Activated CD8-positive, alpha-beta memory T cell treated with anti-CD3 and anti-CD28 coated beads, Interleukin-2, amount 50 U/mL, for 1 hour (primary cell): ENCODE measurements around the gene MOCS1.
"Not testable (repeated sequence)": the region's sequence is repeated elsewhere in the genome, so short reads cannot be mapped to it uniquely, and the experiment has no call there.

Source experiments
- DNase-seq: peaks from one replicate; pipeline ENCODE4 v3.0.0-alpha.2; 2020; ENCODE audit errors: extremely low read depth

The MOCS1 gene

DNA sequence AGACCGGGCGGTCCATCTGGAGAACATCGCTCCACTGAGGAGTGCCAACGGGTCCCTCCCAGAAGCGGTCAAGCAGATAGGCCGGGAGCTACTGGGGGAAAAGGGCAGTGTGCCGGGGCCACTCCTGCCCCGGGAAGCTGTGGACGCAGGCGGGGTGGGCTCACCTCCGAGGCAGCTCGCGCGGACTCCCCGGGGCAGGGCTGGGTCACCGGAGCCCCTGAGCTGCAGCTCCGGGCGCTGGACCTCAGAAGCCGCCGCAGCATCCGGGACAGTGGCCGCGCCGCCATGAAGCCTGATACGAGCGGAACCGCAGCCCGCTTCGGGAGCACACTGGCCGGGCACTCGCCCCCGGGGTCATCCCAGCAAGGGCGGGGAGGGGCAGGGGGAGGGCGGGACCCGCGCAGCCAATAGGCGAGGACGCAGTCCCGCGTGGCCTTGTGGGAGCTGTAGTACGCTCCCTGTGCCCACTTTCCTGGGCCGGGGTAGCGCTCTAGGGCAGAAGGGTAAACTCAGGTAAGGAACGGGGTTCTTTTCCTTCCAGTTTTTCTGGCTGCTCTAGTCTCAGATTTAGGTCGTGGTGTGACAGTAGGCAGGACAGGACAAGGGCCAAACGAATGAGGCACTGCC, at the start of gene MOCS1:
Gene MOCS1 (minus strand): TSS at position 332 of the 627 bp plus-strand sequence. CDS start 45 bp downstream, at position 287.
- DNase-seq, result no peak

GRCh38 chr6:39984051-39984450, 49.8 kb upstream of the MOCS1 start:
- no peak for DNase-seq

- no peak for DNase-seq
Measured at GRCh38 chr6:39983193-39983592, 48.9 kb upstream of the MOCS1 start.

GRCh38 chr6:39982720-39983119, 48.5 kb upstream of the MOCS1 start:
- DNase-seq, result no peak

GRCh38 chr6:39980839-39981580, 46.7 kb upstream of the MOCS1 start:
- DNase-seq, result no peak

DNA sequence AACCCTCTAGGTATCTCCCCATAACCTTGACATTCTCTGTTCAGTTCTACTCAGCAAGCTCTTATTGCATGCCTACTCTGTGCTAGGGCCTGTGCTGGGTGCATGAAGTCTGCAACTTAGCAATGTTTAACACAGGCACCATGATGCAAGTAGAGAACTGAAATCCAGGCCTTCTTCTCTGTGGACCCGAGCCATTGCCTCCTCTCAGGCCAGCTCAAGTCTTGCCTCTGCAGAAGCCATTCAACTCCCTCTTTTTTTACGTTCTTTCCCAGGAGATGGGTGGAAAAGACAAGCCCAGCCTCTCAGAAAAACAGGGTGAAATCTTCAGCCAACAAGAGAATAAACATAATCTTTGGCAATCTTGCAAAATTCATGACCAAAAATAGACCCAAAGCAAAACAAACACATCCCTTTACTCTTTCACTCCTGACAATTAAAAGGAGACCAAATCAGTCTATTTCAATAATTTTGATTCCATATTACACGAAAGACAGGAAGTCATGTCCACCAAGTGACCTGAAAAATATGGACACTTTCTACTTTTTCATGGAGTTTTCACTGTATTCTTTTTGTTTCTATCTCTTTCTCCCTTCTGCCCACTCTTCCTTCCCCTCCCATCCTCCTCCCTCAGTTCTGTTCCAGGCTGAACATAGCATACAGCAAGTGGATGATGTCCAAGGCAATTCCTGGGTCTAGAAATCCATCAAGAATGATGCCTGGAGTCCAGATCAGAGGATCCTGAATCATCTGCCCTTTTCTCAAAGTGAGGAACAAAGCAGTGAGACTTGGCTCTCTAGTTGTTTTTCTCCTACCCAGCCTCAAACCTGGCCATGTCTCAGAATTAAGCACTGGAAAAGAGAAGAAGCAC, 45.4 kb upstream of the MOCS1 start:
- DNase-seq, result no peak

- no peak for DNase-seq
Measured at GRCh38 chr6:39978240-39978639, 44.0 kb upstream of the MOCS1 start.

GRCh38 chr6:39973661-39974060, 39.4 kb upstream of the MOCS1 start:
- DNase-seq, result no peak

GRCh38 chr6:39972717-39973116, 38.5 kb upstream of the MOCS1 start:
- not testable (repeated sequence) for DNase-seq

- DNase-seq, result not testable (repeated sequence)
Measured at GRCh38 chr6:39971131-39971530, 36.9 kb upstream of the MOCS1 start.

- DNase-seq, result no peak
Measured at GRCh38 chr6:39965751-39966150, 31.5 kb upstream of the MOCS1 start.

- no peak for DNase-seq
Measured at GRCh38 chr6:39964530-39964929, 30.3 kb upstream of the MOCS1 start.

GRCh38 chr6:39964094-39964493, 29.8 kb upstream of the MOCS1 start:
- DNase-seq, result no peak

DNA sequence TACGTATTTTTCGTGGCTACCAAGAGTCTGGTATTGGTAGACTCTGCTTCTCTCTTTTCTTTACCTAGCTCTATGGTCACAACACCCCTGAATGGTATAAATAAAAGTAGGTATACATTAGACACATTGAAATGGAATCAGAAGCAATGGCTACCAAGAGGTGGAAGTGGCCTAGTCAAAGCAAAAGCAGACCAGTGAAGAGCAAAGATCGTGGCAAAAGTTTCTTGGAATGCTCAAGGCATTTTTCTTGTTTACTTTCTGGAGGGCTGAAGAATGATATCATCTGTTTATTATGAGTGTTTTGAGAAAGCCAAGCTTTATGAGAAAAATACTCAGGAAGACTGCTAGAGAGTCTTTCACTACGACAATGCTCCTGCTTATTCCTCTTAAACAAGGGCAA, 28.6 kb upstream of the MOCS1 start:
- DNase-seq, result no peak

DNA sequence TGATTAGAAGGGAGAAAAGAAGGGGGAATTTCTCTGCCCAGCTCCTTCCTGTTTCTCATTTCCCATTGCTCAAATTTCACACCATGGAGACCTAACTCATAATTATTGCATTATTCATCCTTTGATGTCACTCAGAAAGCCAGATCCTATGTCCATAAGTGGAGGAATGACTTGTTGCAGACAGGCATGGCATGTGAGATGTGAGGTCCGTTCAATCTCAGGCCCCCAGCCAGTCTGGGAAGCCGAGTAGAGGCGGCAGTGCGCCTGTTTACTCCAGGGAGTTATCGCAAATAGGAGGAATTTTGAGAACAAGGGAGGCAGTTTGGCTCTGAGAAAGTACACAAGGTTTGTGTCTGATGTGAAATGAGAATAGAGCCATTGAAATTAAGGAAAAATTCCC, 26.9 kb upstream of the MOCS1 start:
- no peak for DNase-seq

GRCh38 chr6:39958947-39959346, 24.7 kb upstream of the MOCS1 start:
- no peak for DNase-seq

DNA sequence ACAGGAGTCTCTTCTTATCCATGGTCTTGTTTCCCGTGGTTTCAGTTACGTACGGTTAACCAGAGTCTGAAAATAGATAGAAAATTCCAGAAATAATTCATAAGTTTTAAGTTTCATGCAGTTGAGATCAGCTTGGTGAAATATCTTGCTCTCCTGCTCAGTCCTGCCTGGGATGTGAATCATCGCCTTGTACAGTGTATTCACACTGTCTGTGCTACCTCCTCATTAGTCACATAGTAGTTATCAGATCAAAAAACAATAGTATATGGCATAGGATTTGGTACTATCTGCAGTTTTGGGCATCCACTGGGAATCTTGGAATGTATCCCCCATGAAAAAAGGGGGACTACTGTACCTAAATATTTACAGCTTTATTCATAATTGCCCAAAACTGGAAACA, 22.7 kb upstream of the MOCS1 start:
- no peak for DNase-seq

DNA sequence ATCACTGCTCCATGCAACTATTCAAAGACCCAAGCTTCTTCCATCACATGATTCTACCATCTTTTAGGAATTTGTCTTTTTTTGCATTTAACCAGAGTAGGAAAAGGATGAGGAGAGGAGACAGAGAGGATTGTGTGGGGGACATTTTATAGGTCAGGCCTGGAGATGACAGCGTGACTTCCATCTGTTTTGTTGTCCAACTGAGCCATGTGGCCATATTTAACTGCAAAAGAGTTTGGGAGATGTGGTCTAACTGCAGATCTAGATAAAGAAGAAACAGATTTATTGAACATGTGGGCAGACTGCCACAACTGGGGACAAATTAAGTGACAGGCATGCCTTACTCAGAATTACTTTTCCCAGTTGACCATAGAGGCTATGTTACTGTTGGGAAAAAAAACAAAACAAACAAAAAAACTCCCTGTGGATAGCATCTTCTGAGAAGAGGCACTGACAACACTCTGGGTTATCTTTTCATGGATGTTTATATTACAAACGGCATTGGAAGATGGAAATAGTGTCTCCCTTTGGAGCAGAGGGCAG, 18.9 kb upstream of the MOCS1 start:
- DNase-seq, result no peak

GRCh38 chr6:39952167-39952566, 17.9 kb upstream of the MOCS1 start:
- DNase-seq, result no peak

- DNase-seq, result no peak
Measured at GRCh38 chr6:39951716-39952115, 17.5 kb upstream of the MOCS1 start.

DNA sequence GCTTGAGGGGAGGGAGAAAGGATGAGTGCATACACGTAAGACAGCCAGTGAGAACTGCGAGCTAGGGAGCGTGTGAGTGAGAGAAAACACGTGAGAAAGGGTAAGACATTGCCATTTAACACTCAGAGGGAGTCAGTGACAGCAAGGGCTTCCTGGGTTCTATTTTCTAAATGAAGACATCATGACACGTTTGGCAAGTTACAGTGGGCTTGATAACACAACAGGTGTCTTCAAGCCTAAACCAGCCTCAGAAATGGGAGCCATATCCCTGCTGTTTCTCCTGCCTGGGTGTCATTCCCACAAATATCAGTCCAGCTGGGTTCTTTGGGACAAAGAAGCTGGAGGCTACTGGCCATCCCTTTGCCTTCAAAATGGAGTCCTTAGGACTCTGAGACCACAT, 16.9 kb upstream of the MOCS1 start:
- DNase-seq, result no peak

GRCh38 chr6:39950125-39950720, 16.0 kb upstream of the MOCS1 start:
- DNase-seq, result no peak
